PC-9 (cell line): ENCODE measurements around the gene INAVA. TPM values are rescaled to one million over a fixed set of nuclear protein-coding genes. Genes with fewer than 3 reads are reported as not detected.

Source experiments
- BruUV-seq: library from RNA; stranded (reverse); fragments of 400-500 nt; replicated peaks from 2 replicates; lab custom pipeline; 2021; lab: Mats Ljungman, UMichigan
- CTCF ChIA-PET: fragments of 300-600 bp; sonication (Branson Sonifier 250); formaldehyde crosslinking; loops from one replicate; lab custom pipeline; 2022; ENCODE audit warnings: antibody characterized with exemption; lab: Charles Lee
- POLR2A ChIA-PET: fragments of 300-600 bp; sonication (Branson Sonifier 250); formaldehyde crosslinking; loops from one replicate; lab custom pipeline; 2022; ENCODE audit warnings: antibody characterized with exemption; ENCODE audit not compliant: unreplicated experiment; lab: Charles Lee
- DNase-seq, 2 experiments: peaks; one replicate each; pipeline versions ENCODE4 v3.0.0 to v3.0.0-alpha.2; 2015 to 2022; ENCODE audit warnings: mixed read lengths in 1 of 2
- H2AFZ ChIP-seq: fragments of 200-600 bp; sonication (generic); 2 replicates; pipeline ENCODE4 v1.8.1; 2017; ENCODE audit warnings: antibody characterized with exemption
- H3F3A ChIP-seq: fragments of 200-600 bp; sonication (generic); 2 replicates; pipeline ENCODE4 v1.8.1; 2017; ENCODE audit warnings: antibody characterized with exemption, mild to moderate bottlenecking, low read depth; ENCODE audit not compliant: insufficient read depth
- H3K27ac ChIP-seq: fragments of 200-600 bp; sonication (generic); 2 replicates; pipeline ENCODE4 v1.6.1; 2016; ENCODE audit warnings: mixed run types
- H3K27me3 ChIP-seq: fragments of 200-600 bp; sonication (generic); 2 replicates; pipeline ENCODE4 v1.6.1; 2016; ENCODE audit warnings: low read depth, mixed run types; ENCODE audit not compliant: insufficient read depth
- H3K36me3 ChIP-seq: fragments of 200-600 bp; sonication (generic); 2 replicates; pipeline ENCODE4 v1.6.1; 2016; ENCODE audit warnings: low read depth, mixed run types
- H3K4me1 ChIP-seq: fragments of 200-600 bp; sonication (generic); replicated peaks from 2 replicates; pipeline ENCODE4 v1.6.1; 2016; ENCODE audit warnings: mixed run types; ENCODE audit not compliant: insufficient read depth
- H3K4me2 ChIP-seq: fragments of 200-600 bp; sonication (generic); 2 replicates; pipeline ENCODE4 v1.6.1; 2017; ENCODE audit warnings: mixed run types
- H3K4me3 ChIP-seq: fragments of 200-600 bp; sonication (generic); 2 replicates; pipeline ENCODE4 v1.6.1; 2016; ENCODE audit warnings: mixed run types
- H3K79me2 ChIP-seq: fragments of 200-600 bp; sonication (generic); 2 replicates; pipeline ENCODE4 v1.6.1; 2017; ENCODE audit warnings: low read depth, mixed run types
- H3K9me2 ChIP-seq: fragments of 200-600 bp; sonication (generic); 2 replicates; pipeline ENCODE4 v1.8.1; 2017; ENCODE audit warnings: mild to moderate bottlenecking; ENCODE audit not compliant: insufficient read depth
- H3K9me3 ChIP-seq: fragments of 200-600 bp; sonication (generic); 2 replicates; pipeline ENCODE4 v1.8.1; 2016; ENCODE audit warnings: low read depth; ENCODE audit not compliant: insufficient read depth
- H4K20me1 ChIP-seq: fragments of 200-600 bp; sonication (generic); 2 replicates; pipeline ENCODE4 v1.8.1; 2017; ENCODE audit not compliant: insufficient read depth
- EZH2 ChIP-seq: fragments of 200-600 bp; sonication (generic); IDR thresholded peaks from 2 replicates; pipeline ENCODE4 v1.8.0; 2017; ENCODE audit warnings: antibody characterized with exemption, low read depth
- intact Hi-C: fragments of 100-400 bp; cut with micrococcal nuclease; formaldehyde crosslinking; loops from one replicate; pipeline ENCODE4 v1.10.0; 2022; ENCODE audit not compliant: unreplicated experiment
- total RNA-seq: library from RNA; stranded (reverse); gene quantifications from 2 replicates; pipeline ENCODE4 v1.2.3, GENCODE V29; 2021
- TF ChIP-seq, protein P1 (sequence below): fragments of 200-600 bp; sonication (generic); conservative IDR thresholded peaks from 2 replicates; pipeline ENCODE4 v1.6.1; 2017; ENCODE audit warnings: mixed run types, antibody characterized with exemption, mild to moderate bottlenecking, moderate library complexity

Gene INAVA
- total RNA-seq, 1 experiment from 2014 or later: 49.8 TPM

DNA sequence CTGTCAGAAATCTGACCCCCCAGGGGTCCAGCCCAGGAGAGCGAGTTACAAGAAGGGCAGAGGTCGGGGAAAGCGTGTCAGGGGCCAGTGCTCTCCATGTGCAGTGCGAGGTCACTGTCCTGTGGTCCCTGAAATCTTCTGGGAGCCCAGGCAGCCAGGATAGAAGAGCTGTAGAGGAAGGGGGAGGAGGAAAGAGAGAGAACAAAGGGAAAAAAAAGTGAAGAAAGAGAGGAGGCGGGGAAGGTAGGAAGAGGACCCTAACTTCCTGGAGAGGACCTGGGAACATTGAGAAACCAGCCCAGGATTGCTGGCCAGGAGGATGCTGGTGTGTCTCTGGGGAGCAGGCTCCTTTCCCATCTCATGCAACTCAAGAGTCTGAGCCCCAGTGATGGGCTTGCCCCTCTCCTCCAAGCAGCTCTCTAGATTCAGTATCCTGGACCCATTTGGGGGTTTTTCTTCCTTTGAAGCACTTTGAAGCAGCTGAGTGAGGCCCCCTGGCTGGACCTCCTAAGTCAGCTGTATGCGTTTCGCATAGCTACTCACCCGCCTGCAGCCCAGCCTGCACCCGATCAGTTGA lies 6.8 kb upstream of the INAVA start:
- POLR2A ChIA-PET: no interaction called here
- H3K27me3 ChIP-seq: no peaks in the 10 kb centered on the region
- no peak overlapping the region for H3K27ac ChIP-seq
- H3F3A ChIP-seq: peaks cover 12% of the 10 kb centered on the region
- H3K36me3 ChIP-seq: no peaks in the 10 kb centered on the region
- BruUV-seq: no TSS peak
- no peak for DNase-seq
- H3K79me2 ChIP-seq: no peaks in the 10 kb centered on the region
- CTCF ChIA-PET: interaction anchor here (0.6 kb wide), 1 partner anchor 182 kb away, joined by 3 read pairs; no protein-coding TSS in a partner anchor
- TF ChIP-seq EZH2: no peak
- TF ChIP-seq, protein P1, sequence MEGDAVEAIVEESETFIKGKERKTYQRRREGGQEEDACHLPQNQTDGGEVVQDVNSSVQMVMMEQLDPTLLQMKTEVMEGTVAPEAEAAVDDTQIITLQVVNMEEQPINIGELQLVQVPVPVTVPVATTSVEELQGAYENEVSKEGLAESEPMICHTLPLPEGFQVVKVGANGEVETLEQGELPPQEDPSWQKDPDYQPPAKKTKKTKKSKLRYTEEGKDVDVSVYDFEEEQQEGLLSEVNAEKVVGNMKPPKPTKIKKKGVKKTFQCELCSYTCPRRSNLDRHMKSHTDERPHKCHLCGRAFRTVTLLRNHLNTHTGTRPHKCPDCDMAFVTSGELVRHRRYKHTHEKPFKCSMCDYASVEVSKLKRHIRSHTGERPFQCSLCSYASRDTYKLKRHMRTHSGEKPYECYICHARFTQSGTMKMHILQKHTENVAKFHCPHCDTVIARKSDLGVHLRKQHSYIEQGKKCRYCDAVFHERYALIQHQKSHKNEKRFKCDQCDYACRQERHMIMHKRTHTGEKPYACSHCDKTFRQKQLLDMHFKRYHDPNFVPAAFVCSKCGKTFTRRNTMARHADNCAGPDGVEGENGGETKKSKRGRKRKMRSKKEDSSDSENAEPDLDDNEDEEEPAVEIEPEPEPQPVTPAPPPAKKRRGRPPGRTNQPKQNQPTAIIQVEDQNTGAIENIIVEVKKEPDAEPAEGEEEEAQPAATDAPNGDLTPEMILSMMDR: no peak
- H4K20me1 ChIP-seq: no peaks in the 10 kb centered on the region
- no peaks in the 10 kb centered on the region for H3K9me2 ChIP-seq
- peak overlapping the region; percentile 40 for H3K4me2 ChIP-seq
- no peak overlapping the region for H2AFZ ChIP-seq
- H3K4me1 ChIP-seq: peaks cover 48% of the 10 kb centered on the region
- H3K4me3 ChIP-seq: no peak overlapping the region
- intact Hi-C loops: no loop called here
- no peaks in the 10 kb centered on the region for H3K9me3 ChIP-seq

DNA sequence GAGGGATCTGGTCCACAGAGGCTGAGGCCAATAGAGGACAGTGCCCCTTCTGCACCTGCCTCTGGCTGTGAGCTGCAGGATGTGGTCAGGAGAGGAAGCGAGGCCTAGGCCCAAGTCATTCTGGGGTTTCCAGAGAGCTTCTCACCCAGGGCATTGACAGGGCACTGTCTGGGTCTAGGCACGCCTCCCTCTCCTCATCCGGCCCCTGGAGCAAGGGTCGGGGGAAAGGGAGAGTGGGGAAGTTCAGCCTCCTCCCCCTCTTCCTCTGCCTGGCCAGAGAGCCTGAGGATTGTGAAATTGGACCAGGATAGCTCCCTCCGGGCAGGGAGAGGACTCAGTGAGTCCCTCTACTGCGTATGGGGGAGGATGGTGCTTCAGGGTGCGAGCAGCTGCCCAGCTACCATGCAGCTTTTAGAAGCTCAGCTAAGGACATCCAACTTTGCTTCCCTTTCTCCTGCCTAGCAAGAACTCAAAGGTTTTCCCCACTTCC lies 6.3 kb upstream of the INAVA start:
- peaks cover 53% of the 10 kb centered on the region for H3K4me1 ChIP-seq
- H3K9me2 ChIP-seq: no peaks in the 10 kb centered on the region
- no peaks in the 10 kb centered on the region for H3K36me3 ChIP-seq
- no TSS peak for BruUV-seq
- no peak overlapping the region for H2AFZ ChIP-seq
- H3K9me3 ChIP-seq: no peaks in the 10 kb centered on the region
- H3K79me2 ChIP-seq: no peaks in the 10 kb centered on the region
- DNase-seq: peak in 1 of 2 experiments; percentile 58
- TF ChIP-seq EZH2: no peak
- TF ChIP-seq, protein P1: no peak
- CTCF ChIA-PET: interaction anchor here (0.6 kb wide), 1 partner anchor 181 kb away, joined by 3 read pairs; no protein-coding TSS in a partner anchor
- no peak overlapping the region for H3K27ac ChIP-seq
- POLR2A ChIA-PET: no interaction called here
- H3K4me3 ChIP-seq: no peak overlapping the region
- peak overlapping the region; percentile 40 for H3K4me2 ChIP-seq
- H3K27me3 ChIP-seq: no peaks in the 10 kb centered on the region
- intact Hi-C loops: no loop called here
- H4K20me1 ChIP-seq: no peaks in the 10 kb centered on the region
- peaks cover 17% of the 10 kb centered on the region for H3F3A ChIP-seq

DNA sequence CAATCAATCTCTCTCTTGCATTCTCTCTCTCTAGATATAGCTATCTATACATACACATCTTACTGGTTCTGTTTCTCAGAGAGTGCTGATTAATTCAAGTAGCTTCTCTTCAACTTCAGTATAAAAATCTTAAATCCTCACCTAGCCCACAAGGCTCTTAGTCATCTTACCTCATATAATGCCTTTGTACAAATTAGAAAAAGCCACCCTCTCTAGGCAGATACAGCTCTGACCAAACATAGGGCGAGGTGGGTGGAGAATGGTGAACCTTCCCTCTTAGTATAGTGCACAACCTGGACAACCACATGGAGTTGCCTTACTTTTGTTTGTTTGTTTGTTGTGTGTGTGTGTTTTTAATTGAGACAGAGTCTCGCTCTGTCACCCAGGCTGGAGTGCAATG lies 5.1 kb upstream of the INAVA start:
- no peaks in the 10 kb centered on the region for H3K36me3 ChIP-seq
- H3K79me2 ChIP-seq: peaks cover 6% of the 10 kb centered on the region; the same call in 1 of the 2 replicates
- no TSS peak for BruUV-seq
- intact Hi-C loops: no loop called here
- POLR2A ChIA-PET: no interaction called here
- TF ChIP-seq, protein P1: no peak
- TF ChIP-seq EZH2: no peak
- H3K4me2 ChIP-seq: no peak overlapping the region; the same call in 1 of the 2 replicates
- no peak overlapping the region for H3K27ac ChIP-seq
- no peak overlapping the region for H3K4me3 ChIP-seq
- no peaks in the 10 kb centered on the region for H4K20me1 ChIP-seq
- no peaks in the 10 kb centered on the region for H3K9me2 ChIP-seq
- DNase-seq: no peak
- H2AFZ ChIP-seq: no peak overlapping the region
- peaks cover 26% of the 10 kb centered on the region for H3F3A ChIP-seq
- H3K27me3 ChIP-seq: no peaks in the 10 kb centered on the region
- H3K9me3 ChIP-seq: no peaks in the 10 kb centered on the region
- CTCF ChIA-PET: no interaction called here
- peaks cover 65% of the 10 kb centered on the region for H3K4me1 ChIP-seq
